Subcutaneous adipose tissue (tissue), 4 donors: ENCODE data around the gene ATP8B3. TPM values are rescaled to one million over a fixed set of nuclear protein-coding genes. Genes with fewer than 3 reads are reported as not detected.

Experiments used
- total RNA-seq, 4 donors: library from RNA; depleted of rRNA; stranded (reverse); fragments of >200 nt; gene quantifications; one replicate each; pipeline ENCODE4 v1.1.0, GENCODE V29; 2016
- TF ChIP-seq, protein P1 (sequence below): fragments of 450-650 bp; IDR thresholded peaks from one replicate; pipeline ENCODE4 v1.5.1; 2016; ENCODE audit warnings: low read depth, mild to moderate bottlenecking, control low read depth, antibody characterized with exemption, moderate library complexity

Gene ATP8B3
- total RNA-seq, 4 donors from 2014 or later, result 1.5 to 3.3 (median 1.8) TPM

DNA sequence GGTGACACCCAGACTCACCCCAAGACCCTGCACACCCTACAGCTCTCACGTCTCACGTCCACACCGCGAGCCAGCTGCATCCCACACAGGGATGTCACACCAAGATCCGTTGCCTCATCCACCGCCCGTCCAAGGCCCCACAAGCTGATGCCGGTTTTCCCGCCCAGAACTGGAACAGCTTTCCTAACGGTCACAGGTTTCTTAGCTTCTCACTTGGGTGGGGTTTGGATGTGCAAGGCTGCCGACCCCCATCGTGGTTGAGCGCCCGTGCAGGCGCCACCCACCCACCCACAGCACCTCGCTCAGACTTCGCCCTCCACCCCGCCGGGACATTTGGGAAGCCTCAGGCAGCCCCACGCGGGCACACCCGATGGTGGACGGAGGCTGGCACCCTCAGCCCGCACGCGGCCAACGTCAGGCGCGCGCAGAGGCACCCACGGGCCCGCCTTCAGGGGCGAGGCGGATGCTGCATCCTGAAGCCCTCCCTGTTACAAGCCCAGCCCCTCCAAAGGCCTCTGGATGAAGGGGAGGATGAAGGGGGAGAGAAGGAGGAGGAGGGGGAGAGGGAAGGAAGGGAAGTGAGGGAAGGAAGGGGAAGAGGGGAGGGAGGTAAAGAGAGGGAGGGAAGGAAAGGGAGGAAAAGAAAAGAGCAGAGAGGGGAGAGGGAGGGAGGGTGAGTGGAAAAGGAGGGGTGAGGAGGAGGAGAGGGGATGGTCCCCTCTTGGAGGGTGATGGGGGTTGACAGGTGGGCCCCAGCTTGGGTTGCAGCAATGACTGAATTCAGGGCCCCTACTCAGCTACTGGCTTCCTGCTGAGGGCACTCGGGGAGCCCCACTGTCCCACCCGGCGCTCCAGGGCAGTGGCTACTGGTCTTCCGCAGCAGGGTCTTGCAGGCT is 45.9 kb downstream of the ATP8B3 start:
- TF ChIP-seq, protein P1, sequence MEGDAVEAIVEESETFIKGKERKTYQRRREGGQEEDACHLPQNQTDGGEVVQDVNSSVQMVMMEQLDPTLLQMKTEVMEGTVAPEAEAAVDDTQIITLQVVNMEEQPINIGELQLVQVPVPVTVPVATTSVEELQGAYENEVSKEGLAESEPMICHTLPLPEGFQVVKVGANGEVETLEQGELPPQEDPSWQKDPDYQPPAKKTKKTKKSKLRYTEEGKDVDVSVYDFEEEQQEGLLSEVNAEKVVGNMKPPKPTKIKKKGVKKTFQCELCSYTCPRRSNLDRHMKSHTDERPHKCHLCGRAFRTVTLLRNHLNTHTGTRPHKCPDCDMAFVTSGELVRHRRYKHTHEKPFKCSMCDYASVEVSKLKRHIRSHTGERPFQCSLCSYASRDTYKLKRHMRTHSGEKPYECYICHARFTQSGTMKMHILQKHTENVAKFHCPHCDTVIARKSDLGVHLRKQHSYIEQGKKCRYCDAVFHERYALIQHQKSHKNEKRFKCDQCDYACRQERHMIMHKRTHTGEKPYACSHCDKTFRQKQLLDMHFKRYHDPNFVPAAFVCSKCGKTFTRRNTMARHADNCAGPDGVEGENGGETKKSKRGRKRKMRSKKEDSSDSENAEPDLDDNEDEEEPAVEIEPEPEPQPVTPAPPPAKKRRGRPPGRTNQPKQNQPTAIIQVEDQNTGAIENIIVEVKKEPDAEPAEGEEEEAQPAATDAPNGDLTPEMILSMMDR, result no peak

DNA sequence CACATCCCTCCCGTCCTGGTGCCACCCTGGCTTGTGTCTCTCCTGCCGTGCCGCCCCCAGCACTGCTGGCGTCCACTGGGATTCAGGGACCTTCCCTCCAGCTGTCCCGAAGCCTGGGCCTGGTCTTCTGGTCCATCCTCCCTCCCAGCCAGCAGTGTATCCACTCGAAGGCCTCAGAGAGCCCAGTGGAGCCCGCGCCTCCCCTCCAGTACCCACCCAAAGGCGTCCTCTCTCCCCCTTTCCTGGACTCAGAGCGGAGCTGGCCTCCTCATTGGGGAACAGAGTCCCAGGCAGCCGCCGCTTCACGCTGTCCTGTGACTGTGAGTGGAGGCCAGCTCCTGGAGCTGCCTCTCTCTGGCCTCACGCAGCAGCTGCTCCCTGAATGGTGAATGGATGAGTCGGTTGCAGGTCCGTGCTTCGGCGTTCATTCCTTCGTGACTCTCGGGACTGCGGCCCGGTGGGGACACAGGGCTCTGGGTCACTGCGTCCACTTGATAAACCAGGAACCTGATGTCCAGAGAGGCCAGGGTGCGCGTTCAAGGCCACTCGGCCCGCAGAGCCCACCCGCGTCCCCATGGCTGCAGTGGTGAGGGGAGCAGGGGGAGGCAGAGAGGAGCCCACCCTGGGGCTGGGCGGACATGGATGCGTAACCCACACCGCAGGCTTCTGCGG is 46.7 kb downstream of the ATP8B3 start:
- TF ChIP-seq, protein P1, result no peak

DNA sequence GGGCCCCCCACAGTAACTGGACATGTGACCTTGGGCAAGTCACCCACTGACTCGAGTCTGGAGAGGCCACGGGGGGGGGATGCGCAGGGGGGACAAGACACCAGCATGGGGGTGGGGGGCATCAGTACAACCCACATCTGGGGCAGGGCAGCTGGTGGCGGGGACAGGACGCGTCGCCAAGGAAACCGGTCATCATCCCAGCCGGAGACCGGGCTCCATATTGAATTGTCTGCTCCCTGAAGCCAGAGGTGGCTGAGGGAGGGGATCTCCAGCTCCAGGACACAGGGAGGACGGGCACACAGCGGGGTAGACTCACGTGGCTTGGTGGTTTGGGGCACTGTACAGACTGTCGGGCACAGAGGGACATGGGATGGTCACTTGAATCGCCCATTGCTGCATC is 47.3 kb downstream of the ATP8B3 start:
- TF ChIP-seq, protein P1, result no peak

DNA sequence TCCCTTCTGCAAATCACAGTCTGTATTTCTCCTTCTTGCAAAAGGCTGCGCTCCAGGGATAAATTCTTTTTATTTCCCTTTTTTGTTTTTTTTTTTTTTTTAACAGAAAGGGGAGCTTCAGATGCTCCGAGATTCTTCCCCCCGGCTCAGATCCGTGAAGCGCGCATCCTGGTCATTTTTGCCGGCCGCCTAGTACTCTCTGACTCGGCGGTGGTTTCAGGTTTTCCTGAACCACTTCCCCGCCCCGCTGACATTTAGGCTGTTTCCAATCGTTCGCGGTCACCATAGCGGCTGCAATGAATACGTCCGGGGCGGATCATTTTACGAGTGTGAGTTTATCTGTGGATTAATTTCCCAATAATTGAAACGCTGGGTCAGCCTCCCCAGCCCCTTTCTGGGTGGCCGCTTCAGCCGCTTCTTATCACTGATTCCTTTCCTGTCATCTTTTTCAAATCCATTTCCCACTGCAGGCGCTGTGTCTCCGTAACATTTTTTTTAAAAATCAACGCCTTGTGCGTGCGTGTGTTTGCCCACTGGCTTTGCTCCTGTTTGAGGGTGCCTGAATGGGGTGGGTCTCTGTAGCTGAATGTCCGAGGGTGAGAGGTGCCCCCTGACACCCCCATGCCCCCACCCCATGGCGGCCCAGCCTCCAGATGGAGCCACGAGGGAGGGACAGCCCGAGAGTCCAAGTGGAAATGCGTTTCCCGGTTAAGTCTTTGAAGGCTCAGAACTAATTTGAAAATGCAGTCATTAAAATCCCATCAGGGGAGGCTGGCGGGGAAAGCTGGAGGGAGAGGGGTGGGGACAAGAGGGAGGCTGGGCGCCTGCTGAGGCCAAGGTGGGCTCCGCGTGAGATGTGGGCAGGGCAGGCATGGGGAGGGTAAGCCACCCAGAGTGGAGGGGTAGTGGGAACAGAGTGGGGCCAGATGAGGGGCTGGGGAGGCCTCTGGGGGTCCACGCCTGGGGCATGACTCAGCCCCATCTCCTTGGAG is 48.1 kb downstream of the ATP8B3 start:
- TF ChIP-seq, protein P1, result no peak

DNA sequence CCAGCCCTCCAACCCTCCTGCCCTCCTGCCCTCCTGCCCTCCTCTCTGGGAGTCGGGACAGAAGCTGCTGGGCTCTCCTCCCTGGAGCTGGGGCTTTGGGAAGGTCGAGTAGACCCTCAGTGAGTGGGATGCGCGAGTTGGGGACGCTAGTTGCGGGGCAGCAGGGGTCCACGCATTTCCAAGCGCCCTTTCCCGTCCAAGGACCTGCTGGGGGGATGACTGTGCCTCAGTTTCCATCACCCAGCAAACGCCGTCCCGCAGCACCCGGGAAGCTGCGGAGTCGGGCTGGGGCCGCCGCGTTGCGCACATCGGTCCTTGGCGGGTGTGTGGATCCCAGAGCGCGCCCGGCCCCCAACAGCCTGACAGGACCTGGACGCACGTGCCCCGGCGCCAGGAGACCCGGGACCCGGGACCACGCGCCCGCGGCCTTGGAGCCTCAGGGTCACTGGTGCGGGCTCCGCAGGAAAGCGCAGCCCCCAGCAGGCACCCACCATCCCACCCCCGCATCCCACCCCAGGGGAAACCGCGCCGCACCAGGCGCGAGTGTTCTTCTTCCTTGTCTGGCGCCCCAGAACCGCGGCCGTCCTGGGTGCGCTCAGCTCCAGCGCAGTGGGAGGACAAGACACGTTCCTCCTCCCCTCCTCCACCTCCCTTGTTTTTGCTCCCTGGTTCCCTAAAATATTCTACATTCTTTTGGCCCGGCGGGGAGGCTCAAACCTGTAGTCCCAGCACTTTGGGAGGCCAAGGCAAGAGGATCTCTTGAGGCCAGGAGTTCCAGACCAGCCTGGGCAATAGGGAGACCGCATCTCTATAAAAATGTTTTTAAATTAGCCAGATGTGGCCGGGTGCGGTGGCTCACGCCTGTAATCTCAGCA is 49.6 kb downstream of the ATP8B3 start:
- TF ChIP-seq, protein P1, result no peak

DNA sequence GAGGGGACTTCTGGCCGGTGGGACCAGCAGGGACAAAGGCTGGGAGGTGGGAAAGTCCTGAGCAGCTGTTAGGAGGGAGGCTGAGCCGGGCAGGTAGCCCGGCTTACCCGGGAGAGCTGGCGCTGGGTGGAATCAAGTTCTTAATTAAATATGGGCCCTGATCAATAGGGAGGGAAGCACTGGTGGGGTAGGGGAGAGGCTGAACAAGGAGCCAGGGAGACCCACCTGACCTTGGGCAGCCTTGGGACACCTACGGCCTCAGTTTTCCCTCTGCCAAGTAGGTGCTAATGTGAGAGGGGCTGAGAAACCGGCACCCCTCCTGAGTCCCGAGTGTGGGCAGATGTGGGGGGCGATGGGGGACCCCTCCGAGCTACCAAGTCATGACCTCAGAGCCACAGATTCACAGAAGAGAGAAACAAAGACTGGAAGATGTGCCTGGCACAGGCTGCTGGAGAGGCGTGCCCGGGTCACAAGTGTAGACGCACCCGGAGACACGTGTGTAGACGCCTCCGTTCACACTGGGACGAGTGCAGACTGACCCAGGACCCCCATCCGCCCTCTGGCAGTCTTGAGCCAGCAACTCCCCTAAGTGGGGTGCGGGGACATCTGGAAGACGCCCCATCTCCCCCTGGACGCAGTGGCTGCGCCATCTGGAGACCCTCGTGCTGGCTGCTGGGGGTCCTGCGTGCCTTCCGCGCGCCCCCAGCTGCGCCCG is 50.4 kb downstream of the ATP8B3 start:
- TF ChIP-seq, protein P1, result no peak
